SK-N-SH (cell line): ENCODE results near the gene DIAPH2.

Experiments
- EP300 ChIP-seq, 2 experiments: IDR thresholded peaks; 2 replicates each; pipeline versions ENCODE4 v1.4.0 to v1.6.1; 2012; ENCODE audit warnings: borderline replicate concordance in 1 of 2, low read depth in 1 of 2, low read length in 1 of 2
- FOSL2 ChIP-seq: IDR thresholded peaks from 2 replicates; pipeline ENCODE4 v1.4.0; 2012; ENCODE audit warnings: low read depth, mild to moderate bottlenecking, moderate library complexity, borderline replicate concordance
- NFIC ChIP-seq: IDR thresholded peaks from 2 replicates; pipeline ENCODE4 v1.4.0; 2012; ENCODE audit warnings: borderline replicate concordance
- RXRA ChIP-seq: IDR thresholded peaks from 2 replicates; pipeline ENCODE4 v1.4.0; 2012; ENCODE audit warnings: low read depth, mild to moderate bottlenecking, borderline replicate concordance
- TF ChIP-seq, protein P1 (sequence below): IDR thresholded peaks from 2 replicates; pipeline ENCODE4 v1.4.0; 2012; ENCODE audit warnings: low read depth
- TF ChIP-seq, protein P2 (sequence below): fragments of 200-600 bp; sonication (generic); IDR thresholded peaks from 2 replicates; pipeline ENCODE4 v1.6.1; 2017; ENCODE audit warnings: antibody characterized with exemption, mild to moderate bottlenecking, moderate library complexity

DNA sequence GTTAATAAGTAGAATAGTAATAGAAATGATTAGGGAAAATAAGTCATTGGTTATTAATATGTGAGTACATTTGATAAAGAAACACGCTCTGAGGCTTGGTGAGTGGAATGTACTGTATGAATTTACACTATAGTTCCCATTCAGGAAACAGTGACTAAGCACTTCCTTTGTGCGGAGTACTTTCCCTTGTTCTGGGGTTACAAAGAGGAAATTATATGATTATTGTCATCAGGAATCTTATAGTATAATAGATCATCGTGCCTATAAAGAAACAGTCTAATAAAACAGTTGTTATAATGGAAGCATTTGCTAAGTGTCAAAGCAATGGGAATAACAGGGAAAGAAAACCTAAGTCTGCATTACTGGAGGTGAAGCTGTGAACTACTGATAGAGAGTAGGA lies 337.0 kb downstream of the DIAPH2 start:
- TF ChIP-seq NFIC (no peak), RXRA (no peak), FOSL2 (no peak), EP300 (IDR thresholded peaks at IDR 0.05; ENCODE audit: borderline replicate concordance in 1 of 2, low read depth in 1 of 2, low read length in 1 of 2) (no peak)
- TF ChIP-seq, protein P1, sequence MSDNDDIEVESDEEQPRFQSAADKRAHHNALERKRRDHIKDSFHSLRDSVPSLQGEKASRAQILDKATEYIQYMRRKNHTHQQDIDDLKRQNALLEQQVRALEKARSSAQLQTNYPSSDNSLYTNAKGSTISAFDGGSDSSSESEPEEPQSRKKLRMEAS, result no peak
- TF ChIP-seq, protein P2, sequence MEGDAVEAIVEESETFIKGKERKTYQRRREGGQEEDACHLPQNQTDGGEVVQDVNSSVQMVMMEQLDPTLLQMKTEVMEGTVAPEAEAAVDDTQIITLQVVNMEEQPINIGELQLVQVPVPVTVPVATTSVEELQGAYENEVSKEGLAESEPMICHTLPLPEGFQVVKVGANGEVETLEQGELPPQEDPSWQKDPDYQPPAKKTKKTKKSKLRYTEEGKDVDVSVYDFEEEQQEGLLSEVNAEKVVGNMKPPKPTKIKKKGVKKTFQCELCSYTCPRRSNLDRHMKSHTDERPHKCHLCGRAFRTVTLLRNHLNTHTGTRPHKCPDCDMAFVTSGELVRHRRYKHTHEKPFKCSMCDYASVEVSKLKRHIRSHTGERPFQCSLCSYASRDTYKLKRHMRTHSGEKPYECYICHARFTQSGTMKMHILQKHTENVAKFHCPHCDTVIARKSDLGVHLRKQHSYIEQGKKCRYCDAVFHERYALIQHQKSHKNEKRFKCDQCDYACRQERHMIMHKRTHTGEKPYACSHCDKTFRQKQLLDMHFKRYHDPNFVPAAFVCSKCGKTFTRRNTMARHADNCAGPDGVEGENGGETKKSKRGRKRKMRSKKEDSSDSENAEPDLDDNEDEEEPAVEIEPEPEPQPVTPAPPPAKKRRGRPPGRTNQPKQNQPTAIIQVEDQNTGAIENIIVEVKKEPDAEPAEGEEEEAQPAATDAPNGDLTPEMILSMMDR, result no peak
